Activated naive CD8-positive, alpha-beta T cell treated with anti-CD3 and anti-CD28 coated beads for 36 hours (primary cell): ENCODE data around the gene HRNR. TPM values are rescaled to one million over a fixed set of nuclear protein-coding genes. Genes with fewer than 3 reads are reported as not detected.

Source experiments
- DNase-seq: peaks from one replicate; pipeline ENCODE4 v3.0.0; 2021
- H3K27ac Mint-ChIP-seq: one replicate; pipeline ENCODE4 v1.8.0; 2022; ENCODE audit warnings: mild to moderate bottlenecking, moderate library complexity, mixed read lengths
- H3K27me3 Mint-ChIP-seq: one replicate; pipeline ENCODE4 v1.8.0; 2022; ENCODE audit warnings: mild to moderate bottlenecking, mixed read lengths
- H3K36me3 Mint-ChIP-seq: one replicate; pipeline ENCODE4 v1.8.0; 2021; ENCODE audit warnings: mild to moderate bottlenecking, mixed read lengths
- H3K4me1 Mint-ChIP-seq: one replicate; pipeline ENCODE4 v1.8.0; 2021; ENCODE audit warnings: mixed read lengths
- H3K4me3 Mint-ChIP-seq: one replicate; pipeline ENCODE4 v1.8.0; 2022; ENCODE audit warnings: mild to moderate bottlenecking, moderate library complexity, mixed read lengths
- H3K9me3 Mint-ChIP-seq: one replicate; pipeline ENCODE4 v1.8.0; 2022; ENCODE audit warnings: mixed read lengths
- total RNA-seq, 2 experiments: library from RNA; stranded (reverse); gene quantifications; one replicate each; pipeline ENCODE4 v1.2.3, GENCODE V29; 2021

HRNR gene
- total RNA-seq, 2 experiments from 2014 or later, result not detected

DNA sequence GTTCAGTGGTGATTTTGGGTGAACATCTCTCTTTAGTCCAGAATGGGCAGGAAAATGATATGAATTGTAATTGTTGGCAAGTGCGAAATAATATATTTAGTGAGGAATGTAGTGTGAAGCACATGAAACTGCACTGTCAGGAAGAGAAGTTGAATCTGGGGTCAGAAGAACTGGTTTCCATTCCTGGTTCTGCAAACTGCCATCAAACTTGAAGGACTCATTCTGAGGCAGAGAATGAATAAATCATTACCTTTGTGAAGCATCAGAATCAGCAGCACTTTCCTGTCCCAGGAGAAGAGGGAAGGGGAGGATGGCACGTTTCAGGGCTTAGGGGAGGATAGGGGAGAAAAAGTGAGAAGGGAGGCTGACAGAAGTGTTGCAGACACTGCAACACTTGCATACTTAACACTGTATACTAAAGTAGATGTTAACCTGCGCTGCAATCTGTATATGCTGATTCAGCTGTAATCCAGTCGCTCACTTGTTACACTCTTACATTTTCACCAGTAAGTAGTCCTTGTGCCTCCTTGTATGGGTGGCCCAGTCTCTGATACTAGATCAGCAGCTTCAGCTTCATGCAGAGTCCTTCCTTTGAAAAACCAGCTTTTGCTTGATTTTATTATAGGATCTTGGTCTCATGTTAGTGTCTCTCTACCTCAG, 54.5 kb downstream of the HRNR start:
- H3K27me3 Mint-ChIP-seq, result no peaks in the 10 kb centered on the region

GRCh38 chr1:152168535-152168868, 55.5 kb downstream of the HRNR start:
- no peak overlapping the region for H3K27ac Mint-ChIP-seq
- no peaks in the 10 kb centered on the region for H3K9me3 Mint-ChIP-seq
- no peaks in the 10 kb centered on the region for H3K36me3 Mint-ChIP-seq
- DNase-seq, result no peak
- no peak overlapping the region for H3K4me3 Mint-ChIP-seq
- peaks cover 7% of the 10 kb centered on the region for H3K27me3 Mint-ChIP-seq
- peaks cover 7% of the 10 kb centered on the region for H3K4me1 Mint-ChIP-seq

More for the DNA sequence above, 54.5 kb downstream of the HRNR start:
- no peak overlapping the region for H3K4me3 Mint-ChIP-seq
- no peaks in the 10 kb centered on the region for H3K9me3 Mint-ChIP-seq
- peaks cover 7% of the 10 kb centered on the region for H3K4me1 Mint-ChIP-seq
- no peaks in the 10 kb centered on the region for H3K36me3 Mint-ChIP-seq
- H3K27ac Mint-ChIP-seq, result no peak overlapping the region
- no peak for DNase-seq

GRCh38 chr1:152167835-152168534, 56.0 kb downstream of the HRNR start:
- Mint-ChIP-seq H3K27ac (no peak overlapping the region), H3K4me3 (no peak overlapping the region), H3K36me3 (no peaks in the 10 kb centered on the region), H3K9me3 (no peaks in the 10 kb centered on the region), H3K27me3 (peaks cover 7% of the 10 kb centered on the region), H3K4me1 (peaks cover 7% of the 10 kb centered on the region)
- no peak for DNase-seq

DNA sequence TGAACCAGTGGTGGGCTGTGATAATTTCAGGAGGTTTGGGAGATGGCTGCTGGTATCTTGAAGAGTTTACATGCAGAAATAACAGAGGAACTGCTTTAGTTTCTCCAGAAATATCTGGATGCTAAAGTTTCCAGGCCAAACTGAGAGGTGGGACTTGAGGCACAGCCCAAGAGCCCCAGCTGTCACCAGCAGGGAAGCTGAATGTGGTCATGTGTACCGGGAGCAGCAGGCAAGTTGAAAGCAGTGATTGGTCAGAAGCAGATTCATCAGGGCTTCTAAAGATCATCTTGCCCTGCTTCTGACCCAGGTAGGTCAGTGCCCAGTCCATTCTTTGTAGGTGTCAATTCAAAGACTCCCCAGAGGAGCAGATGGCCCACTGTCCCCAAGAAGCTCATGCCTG, 57.0 kb downstream of the HRNR start:
- H3K27ac Mint-ChIP-seq, result no peak overlapping the region

DNA sequence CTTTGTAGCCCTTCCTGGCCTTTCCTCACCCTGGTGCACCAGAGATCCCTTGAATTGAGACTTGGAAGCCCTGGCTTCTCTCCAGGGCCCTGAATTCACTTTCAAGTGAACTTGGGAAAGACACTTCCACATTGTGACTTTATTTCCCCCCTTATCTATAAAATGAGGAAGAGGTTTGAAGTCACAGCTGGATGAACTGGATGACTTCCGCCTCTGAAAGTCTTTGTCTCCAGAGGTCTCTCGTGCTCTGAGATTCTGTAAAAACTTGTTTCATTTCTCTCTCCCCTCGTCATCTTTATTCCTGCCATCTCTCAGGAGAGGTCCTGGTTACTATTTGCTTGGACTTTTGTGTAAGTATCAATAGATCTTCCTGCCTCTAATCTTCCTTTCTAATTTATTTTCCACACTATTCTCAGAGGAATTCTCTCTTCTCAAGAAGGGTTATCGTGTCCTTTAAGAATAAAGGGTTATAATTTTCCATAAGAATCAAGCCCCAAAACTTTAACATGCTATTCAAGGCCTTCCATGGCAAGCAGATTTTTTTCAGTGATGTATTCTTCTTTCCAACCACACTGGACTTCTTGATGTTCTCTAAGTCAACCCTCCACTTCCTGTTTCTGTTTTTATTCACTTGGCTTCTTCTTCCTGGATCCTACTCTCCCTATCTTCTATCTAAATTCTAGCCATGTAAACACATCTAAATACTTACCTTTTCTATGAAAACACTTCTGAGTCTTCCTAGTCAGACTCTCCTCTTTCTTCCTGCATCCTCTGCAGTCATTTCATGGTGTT, 58.5 kb downstream of the HRNR start:
- DNase-seq, result no peak
- no peaks in the 10 kb centered on the region for H3K9me3 Mint-ChIP-seq
- no peaks in the 10 kb centered on the region for H3K36me3 Mint-ChIP-seq
- H3K4me3 Mint-ChIP-seq, result no peak overlapping the region
- no peak overlapping the region for H3K27ac Mint-ChIP-seq
- peaks cover 7% of the 10 kb centered on the region for H3K4me1 Mint-ChIP-seq
- H3K27me3 Mint-ChIP-seq, result peaks cover 7% of the 10 kb centered on the region

More for the DNA sequence above, 57.0 kb downstream of the HRNR start:
- Mint-ChIP-seq H3K27me3 (peaks cover 7% of the 10 kb centered on the region), H3K4me1 (peaks cover 7% of the 10 kb centered on the region), H3K4me3 (no peak overlapping the region), H3K9me3 (no peaks in the 10 kb centered on the region), H3K36me3 (no peaks in the 10 kb centered on the region)
- no peak for DNase-seq

DNA sequence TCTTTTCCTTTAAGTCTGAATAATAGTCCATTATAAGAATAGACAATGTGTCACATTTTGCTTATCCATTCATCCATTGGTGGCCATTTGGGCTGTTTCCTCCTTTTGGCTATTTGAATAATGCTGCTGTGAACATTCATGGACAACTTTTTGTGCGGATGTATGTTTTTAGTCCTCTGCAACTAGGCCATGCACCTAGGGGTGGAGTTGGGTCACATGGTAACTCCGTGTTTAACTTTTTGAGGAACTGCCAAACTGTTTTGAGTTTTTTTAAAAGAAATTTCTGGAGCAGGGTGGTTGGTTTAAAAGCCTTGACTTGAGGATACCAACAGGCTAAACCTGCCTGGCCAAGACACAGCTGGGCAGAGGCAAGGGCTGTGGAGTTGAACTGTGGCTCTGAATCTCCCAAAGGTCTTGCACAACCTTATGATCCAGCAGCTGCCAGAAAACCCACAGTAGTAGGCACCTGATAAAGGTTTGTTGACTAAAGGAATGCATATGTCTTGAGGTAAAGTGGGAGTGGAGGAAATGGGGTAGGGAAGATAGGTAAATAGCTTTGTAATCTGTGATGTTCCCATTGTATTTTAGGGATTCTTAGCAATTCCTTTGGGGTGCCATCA, 59.4 kb downstream of the HRNR start:
- no peak for DNase-seq
- Mint-ChIP-seq H3K4me1 (peaks cover 7% of the 10 kb centered on the region), H3K27ac (no peak overlapping the region), H3K36me3 (no peaks in the 10 kb centered on the region), H3K9me3 (no peaks in the 10 kb centered on the region), H3K27me3 (peaks cover 7% of the 10 kb centered on the region), H3K4me3 (no peak overlapping the region)

- Mint-ChIP-seq H3K27ac (no peak overlapping the region), H3K27me3 (peaks cover 7% of the 10 kb centered on the region), H3K36me3 (no peaks in the 10 kb centered on the region), H3K4me1 (peaks cover 7% of the 10 kb centered on the region), H3K9me3 (no peaks in the 10 kb centered on the region), H3K4me3 (no peak overlapping the region)
- no peak for DNase-seq
These were observed 61.1 kb downstream of the HRNR start for GRCh38 chr1:152162792-152163463.

Other genes starting within 250 kb of the HRNR start
- 100 to 1,000 TPM; 225 to 235 TPM for gene S100A10, start 230.3 kb downstream of the HRNR start, total RNA-seq
- gene S100A11, start 187.2 kb downstream of the HRNR start, total RNA-seq, result 100 to 1,000 TPM; 162 to 165 TPM
- not detected for gene TCHHL1, start 135.1 kb downstream of the HRNR start, total RNA-seq
- gene TCHH, start 108.7 kb downstream of the HRNR start, total RNA-seq, result under 1 TPM; 0.12 to 0.22 TPM
- gene RPTN, start 65.0 kb downstream of the HRNR start, total RNA-seq, result not detected
- gene FLG, start 101.0 kb upstream of the HRNR start, total RNA-seq, result not detected
- gene FLG2, start 135.8 kb upstream of the HRNR start, total RNA-seq, result not detected
- not detected for gene CRNN, start 190.1 kb upstream of the HRNR start, total RNA-seq